Ascending aorta (tissue), 2 donors: ENCODE results near the gene PTPRE. TPM values are rescaled to one million over a fixed set of nuclear protein-coding genes. Genes with fewer than 3 reads are reported as not detected.
A peak's percentile ranks its signal among the peaks of the same experiment; 100 is the strongest.

Source experiments
- DNase-seq, 2 donors: peaks; one replicate each; pipeline ENCODE4 v3.0.0-alpha.2; 2019; ENCODE audit warnings: low spot score in 2 of 2
- H3K27ac ChIP-seq, 2 donors: fragments of 200-600 bp; sonication (generic); one replicate each; pipeline ENCODE4 v1.5.1; 2016 to 2017; ENCODE audit warnings: mild to moderate bottlenecking in 1 of 2
- H3K27me3 ChIP-seq: fragments of 200-600 bp; sonication (generic); one replicate; pipeline ENCODE4 v1.5.1; 2017
- H3K36me3 ChIP-seq, 2 donors: fragments of 200-600 bp; sonication (generic); one replicate each; pipeline ENCODE4 v1.5.1; 2016
- H3K4me1 ChIP-seq, 2 donors: fragments of 200-600 bp; sonication (generic); one replicate each; pipeline ENCODE4 v1.5.1; 2016 to 2017; ENCODE audit warnings: mild to moderate bottlenecking in 1 of 2
- H3K4me3 ChIP-seq, 2 donors: fragments of 200-600 bp; sonication (generic); one replicate each; pipeline ENCODE4 v1.5.1; 2016 to 2017; ENCODE audit warnings: mild to moderate bottlenecking in 1 of 2
- H3K9me3 ChIP-seq, 2 donors: fragments of 200-600 bp; sonication (generic); one replicate each; pipeline ENCODE4 v1.5.1; 2016
- intact Hi-C: fragments of 100-400 bp; cut with DNase I; formaldehyde crosslinking; loops from one replicate; pipeline ENCODE4 v1.15.1; 2023
- total RNA-seq: library from RNA; depleted of rRNA; stranded (reverse); fragments of >200 nt; gene quantifications from one replicate; pipeline ENCODE4 v1.1.0, GENCODE V29; 2016
- TF ChIP-seq, protein P1 (sequence below), 3 experiments: fragments of 200-600 bp in 2 of 3; fragments of 450-650 bp in 1 of 3; sonication (generic) in 2 of 3; IDR thresholded peaks; one replicate each; pipeline ENCODE4 v1.5.1; 2016 to 2019; ENCODE audit warnings: antibody characterized with exemption in 3 of 3, mild to moderate bottlenecking in 1 of 3, moderate library complexity in 1 of 3

Gene PTPRE
- total RNA-seq, 1 donor from 2014 or later: 14.5 TPM

DNA sequence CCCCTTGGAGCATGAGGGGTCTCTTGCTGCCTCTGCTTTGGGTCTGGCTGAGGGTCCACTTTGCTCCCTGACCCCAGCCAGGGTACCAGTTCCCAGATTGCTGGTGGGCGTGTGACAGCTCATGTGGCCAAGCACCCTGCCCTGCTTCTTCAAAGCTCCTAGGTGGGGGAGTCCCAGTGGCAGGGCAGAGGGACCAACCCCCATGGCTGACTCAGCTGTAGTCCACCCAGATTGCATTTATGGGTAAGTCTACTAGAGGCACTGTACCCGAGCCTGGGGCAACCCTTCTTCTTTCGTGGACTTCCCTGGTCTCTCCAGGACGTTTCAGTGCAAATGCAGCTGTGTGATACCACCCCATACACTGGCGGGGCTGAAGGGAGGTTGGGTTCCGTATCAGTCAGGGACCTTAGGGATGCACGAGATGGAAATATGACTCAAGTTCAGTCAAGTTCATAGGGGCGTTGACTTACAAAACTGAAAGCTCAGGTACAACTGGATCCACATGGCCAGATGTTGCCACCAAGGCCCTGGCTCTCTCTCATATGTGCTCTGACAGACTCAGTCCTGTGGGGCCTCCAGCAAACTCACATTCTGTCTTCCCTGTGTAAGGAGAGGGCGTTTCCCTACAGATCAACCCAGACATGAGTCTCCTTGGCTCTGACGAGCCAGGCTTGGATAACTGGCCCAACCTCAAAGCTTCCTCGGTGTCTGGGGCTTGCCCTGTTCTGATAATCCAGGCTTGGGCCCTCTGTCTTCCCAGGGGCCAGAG is 13.6 kb downstream of the PTPRE start:
- peak overlapping the region; percentile 90 to 92 for H3K27ac ChIP-seq
- H3K4me1 ChIP-seq: peaks cover 6 to 40% of the 10 kb centered on the region in 2 donors
- intact Hi-C loops: loop anchor here (1.0 to 5.0 kb wide), 6 partner anchors 13 to 1673 kb away; partner anchors contain the start of gene PTPRE
- DNase-seq: peak in 1 of 2 donors; percentile 56
- H3K4me3 ChIP-seq: no peak overlapping the region
- TF ChIP-seq, protein P1, sequence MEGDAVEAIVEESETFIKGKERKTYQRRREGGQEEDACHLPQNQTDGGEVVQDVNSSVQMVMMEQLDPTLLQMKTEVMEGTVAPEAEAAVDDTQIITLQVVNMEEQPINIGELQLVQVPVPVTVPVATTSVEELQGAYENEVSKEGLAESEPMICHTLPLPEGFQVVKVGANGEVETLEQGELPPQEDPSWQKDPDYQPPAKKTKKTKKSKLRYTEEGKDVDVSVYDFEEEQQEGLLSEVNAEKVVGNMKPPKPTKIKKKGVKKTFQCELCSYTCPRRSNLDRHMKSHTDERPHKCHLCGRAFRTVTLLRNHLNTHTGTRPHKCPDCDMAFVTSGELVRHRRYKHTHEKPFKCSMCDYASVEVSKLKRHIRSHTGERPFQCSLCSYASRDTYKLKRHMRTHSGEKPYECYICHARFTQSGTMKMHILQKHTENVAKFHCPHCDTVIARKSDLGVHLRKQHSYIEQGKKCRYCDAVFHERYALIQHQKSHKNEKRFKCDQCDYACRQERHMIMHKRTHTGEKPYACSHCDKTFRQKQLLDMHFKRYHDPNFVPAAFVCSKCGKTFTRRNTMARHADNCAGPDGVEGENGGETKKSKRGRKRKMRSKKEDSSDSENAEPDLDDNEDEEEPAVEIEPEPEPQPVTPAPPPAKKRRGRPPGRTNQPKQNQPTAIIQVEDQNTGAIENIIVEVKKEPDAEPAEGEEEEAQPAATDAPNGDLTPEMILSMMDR (IDR thresholded peaks at IDR 0.05): no peak
- H3K27me3 ChIP-seq: no peaks in the 10 kb centered on the region
- no peaks in the 10 kb centered on the region for H3K9me3 ChIP-seq
- H3K36me3 ChIP-seq: no peaks in the 10 kb centered on the region

DNA sequence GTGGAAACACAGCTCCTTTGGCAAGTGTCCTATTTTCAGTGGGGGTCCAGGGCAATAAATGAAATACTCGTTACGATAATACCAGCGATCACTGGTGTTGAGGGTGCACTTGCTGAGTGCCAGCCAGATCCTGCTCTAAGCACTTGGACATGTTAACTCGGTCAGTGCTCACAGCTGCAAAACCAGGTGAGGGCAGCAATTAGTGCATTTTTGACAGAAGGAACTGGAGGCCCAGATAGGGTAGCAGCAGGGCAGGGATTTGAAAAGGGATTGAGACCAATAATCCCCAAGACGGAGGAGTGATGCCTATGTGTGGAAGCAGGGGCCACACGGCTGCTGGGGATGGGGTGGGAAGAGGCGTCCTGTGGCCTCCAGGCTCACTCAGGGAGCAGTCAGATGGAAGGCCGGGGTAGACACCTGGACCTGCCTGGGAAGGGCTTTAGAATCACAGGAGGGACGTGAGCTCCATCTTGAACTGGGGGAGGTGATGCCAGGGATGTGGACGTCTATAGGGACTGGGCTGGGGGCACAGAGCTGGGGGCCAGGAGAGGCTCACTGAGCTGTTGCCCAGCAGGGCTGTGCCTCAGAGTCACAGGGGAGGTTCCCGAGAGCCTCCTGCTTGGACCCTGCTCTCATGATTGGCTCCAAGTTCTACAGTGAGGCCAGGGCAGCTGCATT is 14.3 kb downstream of the PTPRE start:
- Histone ChIP-seq H3K27ac (peak overlapping the region; percentile 90 to 92), H3K9me3 (no peaks in the 10 kb centered on the region), H3K36me3 (no peaks in the 10 kb centered on the region), H3K27me3 (no peaks in the 10 kb centered on the region), H3K4me1 (peaks cover 6 to 44% of the 10 kb centered on the region in 2 donors), H3K4me3 (no peak overlapping the region)
- DNase-seq: peak in 1 of 2 donors; percentile 47
- intact Hi-C loops: loop anchor here (5.0 kb wide), 5 partner anchors 56 to 1674 kb away; no protein-coding TSS in a partner anchor
- TF ChIP-seq, protein P1 (IDR thresholded peaks at IDR 0.05): no peak

DNA sequence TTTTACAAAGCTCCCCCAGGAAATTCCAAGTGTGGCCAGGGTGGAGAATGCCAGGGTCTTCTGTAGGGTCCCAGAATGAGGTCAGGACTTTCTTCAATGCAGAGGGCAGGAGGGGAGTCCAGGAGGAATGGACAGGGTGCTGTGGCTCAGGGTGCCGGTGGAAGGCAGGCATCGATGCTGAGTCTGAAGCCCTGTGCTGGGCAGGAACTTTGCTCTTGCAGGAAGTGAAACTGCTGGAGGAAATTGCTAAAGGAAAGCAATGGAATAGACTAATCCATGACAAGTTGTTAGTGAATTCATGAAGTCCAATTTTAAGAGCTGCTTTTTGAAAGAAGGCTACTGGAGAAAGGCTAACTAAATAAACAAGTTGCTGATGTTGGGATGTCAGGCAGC is 14.8 kb downstream of the PTPRE start:
- Histone ChIP-seq H3K27me3 (no peaks in the 10 kb centered on the region), H3K27ac (peak overlapping the region; percentile 90 to 92), H3K4me3 (no peak overlapping the region), H3K4me1 (peaks cover 6 to 44% of the 10 kb centered on the region in 2 donors), H3K36me3 (no peaks in the 10 kb centered on the region), H3K9me3 (no peaks in the 10 kb centered on the region)
- intact Hi-C loops: loop anchor here (5.0 kb wide), 5 partner anchors 56 to 1674 kb away; no protein-coding TSS in a partner anchor
- peak in 1 of 2 donors; percentile 63 for DNase-seq
- TF ChIP-seq, protein P1 (IDR thresholded peaks at IDR 0.05): no peak

- no peaks in the 10 kb centered on the region for H3K9me3 ChIP-seq
- H3K36me3 ChIP-seq: no peaks in the 10 kb centered on the region
- peak overlapping the region; percentile 90 to 92 for H3K27ac ChIP-seq
- no peak overlapping the region for H3K4me3 ChIP-seq
- intact Hi-C loops: loop anchor here (5.0 kb wide), 5 partner anchors 55 to 1675 kb away; no protein-coding TSS in a partner anchor
- TF ChIP-seq, protein P1 (IDR thresholded peaks at IDR 0.05): no peak
- H3K4me1 ChIP-seq: peaks cover 6 to 44% of the 10 kb centered on the region in 2 donors
- H3K27me3 ChIP-seq: no peaks in the 10 kb centered on the region
- DNase-seq: peak in 1 of 2 donors; percentile 47
Observed at GRCh38 chr10:127922206-127922605, 15.3 kb downstream of the PTPRE start.

DNA sequence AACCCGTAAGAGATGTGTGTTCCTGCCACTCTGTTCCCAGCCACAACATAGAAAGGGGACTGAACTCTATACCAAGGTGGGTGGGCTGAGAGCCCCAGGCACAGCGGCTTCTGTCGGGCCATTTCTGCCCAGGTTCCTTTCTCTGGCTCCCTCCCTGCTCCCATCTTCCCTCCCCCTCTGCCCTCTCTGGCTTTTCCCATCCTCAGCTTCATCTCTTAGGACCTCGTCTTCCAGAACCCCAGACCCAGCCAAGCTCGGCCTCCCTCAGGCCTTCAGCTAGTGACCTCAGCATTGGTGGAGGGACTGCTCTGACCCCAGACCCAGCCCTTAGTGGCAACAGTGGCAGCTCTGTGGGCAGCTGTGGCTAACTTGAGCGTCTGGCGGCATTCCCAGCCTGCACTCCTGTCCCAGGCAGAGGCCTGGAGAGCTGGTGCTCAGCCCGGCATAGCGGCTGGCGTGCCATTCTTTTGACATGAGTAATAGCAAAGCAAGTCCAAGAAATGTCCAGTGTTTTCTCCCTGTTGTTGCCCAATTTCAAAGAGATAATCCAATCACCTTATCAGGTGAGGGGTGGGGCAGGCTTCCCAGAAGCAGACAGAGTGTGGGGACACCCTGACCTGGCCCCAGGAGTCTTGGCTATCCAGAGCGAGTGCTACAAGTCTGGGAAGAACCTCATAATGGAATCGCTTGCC is 15.9 kb downstream of the PTPRE start:
- TF ChIP-seq, protein P1 (IDR thresholded peaks at IDR 0.05): no peak
- H3K9me3 ChIP-seq: no peaks in the 10 kb centered on the region
- H3K4me1 ChIP-seq: peaks cover 6 to 44% of the 10 kb centered on the region in 2 donors
- peak overlapping the region; percentile 90 to 92 for H3K27ac ChIP-seq
- intact Hi-C loops: loop anchor here (5.0 kb wide), 5 partner anchors 54 to 1676 kb away; no protein-coding TSS in a partner anchor
- H3K4me3 ChIP-seq: no peak overlapping the region
- no peaks in the 10 kb centered on the region for H3K27me3 ChIP-seq
- peak; percentile 63 to 90 for DNase-seq
- no peaks in the 10 kb centered on the region for H3K36me3 ChIP-seq
